Neural crest cell (in vitro differentiated cells): ENCODE results near the gene C14orf119. TPM values are rescaled to one million over a fixed set of nuclear protein-coding genes. Genes with fewer than 3 reads are reported as not detected.

ENCODE experiments used
- DNase-seq: peaks from one replicate; pipeline ENCODE4 v3.0.0; 2021; ENCODE audit warnings: low read depth, mixed read lengths, low spot score
- H3K27ac Mint-ChIP-seq: one replicate; pipeline ENCODE4 v1.8.0; 2021; ENCODE audit warnings: mild to moderate bottlenecking, mixed read lengths; ENCODE audit not compliant: unreplicated experiment
- H3K27me3 Mint-ChIP-seq: 2 replicates; pipeline ENCODE4 v1.8.0; 2021; ENCODE audit warnings: low read depth, mild to moderate bottlenecking, mixed read lengths
- H3K36me3 Mint-ChIP-seq: 2 replicates; pipeline ENCODE4 v1.8.0; 2021; ENCODE audit warnings: low read depth, mild to moderate bottlenecking, mixed read lengths
- H3K4me1 Mint-ChIP-seq: 2 replicates; pipeline ENCODE4 v1.8.0; 2021; ENCODE audit warnings: mixed read lengths
- H3K4me3 Mint-ChIP-seq: one replicate; pipeline ENCODE4 v1.8.0; 2021; ENCODE audit warnings: mild to moderate bottlenecking, mixed read lengths
- H3K9me3 Mint-ChIP-seq: 2 replicates; pipeline ENCODE4 v1.8.0; 2021; ENCODE audit warnings: mixed read lengths
- total RNA-seq: library from RNA; stranded (reverse); gene quantifications from 2 replicates; pipeline ENCODE4 v1.2.1, GENCODE V29; 2021
- TF ChIP-seq, protein P1 (sequence below): fragments of 200-600 bp; sonication (generic); conservative IDR thresholded peaks from 2 replicates; pipeline ENCODE4 v1.5.0; 2021; ENCODE audit warnings: antibody characterized with exemption, mild to moderate bottlenecking

Gene C14orf119
- total RNA-seq, 1 donor from 2014 or later = 48.6 TPM

DNA sequence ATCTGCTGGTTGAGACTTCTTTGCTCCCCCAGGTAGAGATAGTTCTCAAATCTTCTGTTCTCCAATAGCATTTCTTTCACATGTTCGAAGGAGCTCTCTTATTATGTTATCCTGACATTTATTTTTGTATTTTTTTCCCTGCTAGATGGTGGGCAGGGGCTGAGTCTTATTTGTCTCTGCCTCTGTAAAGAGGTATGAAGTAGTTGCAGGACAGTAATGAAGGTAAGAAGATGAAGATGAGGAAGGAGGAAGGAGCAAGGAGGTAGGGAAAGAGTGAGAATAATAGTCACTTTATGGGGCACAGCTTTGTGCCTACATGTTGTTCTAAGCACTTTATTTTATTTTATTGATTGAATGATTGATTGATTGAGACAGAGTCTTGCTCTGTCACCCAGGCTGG lies 14.5 kb downstream of the C14orf119 start:
- H3K4me3 Mint-ChIP-seq = no peak overlapping the region
- no peak overlapping the region for H3K27ac Mint-ChIP-seq
- DNase-seq = no peak
- peaks cover 1% of the 10 kb centered on the region for H3K27me3 Mint-ChIP-seq
- H3K4me1 Mint-ChIP-seq = peaks cover 12% of the 10 kb centered on the region
- H3K9me3 Mint-ChIP-seq = no peaks in the 10 kb centered on the region
- TF ChIP-seq, protein P1, sequence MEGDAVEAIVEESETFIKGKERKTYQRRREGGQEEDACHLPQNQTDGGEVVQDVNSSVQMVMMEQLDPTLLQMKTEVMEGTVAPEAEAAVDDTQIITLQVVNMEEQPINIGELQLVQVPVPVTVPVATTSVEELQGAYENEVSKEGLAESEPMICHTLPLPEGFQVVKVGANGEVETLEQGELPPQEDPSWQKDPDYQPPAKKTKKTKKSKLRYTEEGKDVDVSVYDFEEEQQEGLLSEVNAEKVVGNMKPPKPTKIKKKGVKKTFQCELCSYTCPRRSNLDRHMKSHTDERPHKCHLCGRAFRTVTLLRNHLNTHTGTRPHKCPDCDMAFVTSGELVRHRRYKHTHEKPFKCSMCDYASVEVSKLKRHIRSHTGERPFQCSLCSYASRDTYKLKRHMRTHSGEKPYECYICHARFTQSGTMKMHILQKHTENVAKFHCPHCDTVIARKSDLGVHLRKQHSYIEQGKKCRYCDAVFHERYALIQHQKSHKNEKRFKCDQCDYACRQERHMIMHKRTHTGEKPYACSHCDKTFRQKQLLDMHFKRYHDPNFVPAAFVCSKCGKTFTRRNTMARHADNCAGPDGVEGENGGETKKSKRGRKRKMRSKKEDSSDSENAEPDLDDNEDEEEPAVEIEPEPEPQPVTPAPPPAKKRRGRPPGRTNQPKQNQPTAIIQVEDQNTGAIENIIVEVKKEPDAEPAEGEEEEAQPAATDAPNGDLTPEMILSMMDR = no peak
- H3K36me3 Mint-ChIP-seq = no peaks in the 10 kb centered on the region

DNA sequence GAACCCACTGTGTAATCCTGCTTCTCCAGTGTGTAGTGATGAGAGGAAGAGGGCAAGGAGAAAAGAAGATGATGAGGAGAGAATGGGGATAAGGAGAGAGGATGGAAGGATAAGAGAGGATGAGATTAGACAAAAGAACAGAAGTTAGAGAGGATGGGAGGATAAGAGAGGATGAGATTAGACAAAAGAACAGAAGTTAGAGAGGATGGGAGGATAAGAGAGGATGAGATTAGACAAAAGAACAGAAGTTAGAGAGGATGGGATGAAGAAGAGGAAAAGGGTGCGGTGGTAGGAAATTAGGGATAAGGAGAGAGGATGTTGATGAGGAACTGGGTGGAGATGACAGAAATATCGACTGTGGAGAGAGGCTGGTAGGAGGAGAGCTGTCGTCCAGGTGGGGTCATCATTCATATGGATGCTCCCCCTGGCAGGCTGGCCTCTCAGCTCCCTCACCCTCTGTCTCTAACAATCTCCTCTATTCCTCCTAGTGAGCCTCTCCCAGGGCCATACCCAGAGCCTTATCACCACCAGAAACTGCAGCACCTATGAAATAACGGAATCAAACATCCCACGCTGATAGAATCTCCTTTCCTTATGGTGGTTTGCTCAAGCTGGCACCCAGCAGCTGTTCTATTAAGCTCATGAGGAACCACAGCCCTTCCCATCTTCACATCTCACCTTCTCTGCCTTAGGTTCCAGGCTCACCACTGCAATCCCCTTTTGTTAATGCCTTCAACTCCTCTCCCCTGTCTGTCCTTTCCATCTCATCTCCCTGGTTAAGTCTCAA lies 15.5 kb downstream of the C14orf119 start:
- Mint-ChIP-seq H3K27me3 (no peaks in the 10 kb centered on the region), H3K27ac (no peak overlapping the region), H3K36me3 (no peaks in the 10 kb centered on the region), H3K4me1 (peaks cover 9% of the 10 kb centered on the region), H3K4me3 (no peak overlapping the region), H3K9me3 (no peaks in the 10 kb centered on the region)
- TF ChIP-seq, protein P1 = no peak
- DNase-seq = no peak

DNA sequence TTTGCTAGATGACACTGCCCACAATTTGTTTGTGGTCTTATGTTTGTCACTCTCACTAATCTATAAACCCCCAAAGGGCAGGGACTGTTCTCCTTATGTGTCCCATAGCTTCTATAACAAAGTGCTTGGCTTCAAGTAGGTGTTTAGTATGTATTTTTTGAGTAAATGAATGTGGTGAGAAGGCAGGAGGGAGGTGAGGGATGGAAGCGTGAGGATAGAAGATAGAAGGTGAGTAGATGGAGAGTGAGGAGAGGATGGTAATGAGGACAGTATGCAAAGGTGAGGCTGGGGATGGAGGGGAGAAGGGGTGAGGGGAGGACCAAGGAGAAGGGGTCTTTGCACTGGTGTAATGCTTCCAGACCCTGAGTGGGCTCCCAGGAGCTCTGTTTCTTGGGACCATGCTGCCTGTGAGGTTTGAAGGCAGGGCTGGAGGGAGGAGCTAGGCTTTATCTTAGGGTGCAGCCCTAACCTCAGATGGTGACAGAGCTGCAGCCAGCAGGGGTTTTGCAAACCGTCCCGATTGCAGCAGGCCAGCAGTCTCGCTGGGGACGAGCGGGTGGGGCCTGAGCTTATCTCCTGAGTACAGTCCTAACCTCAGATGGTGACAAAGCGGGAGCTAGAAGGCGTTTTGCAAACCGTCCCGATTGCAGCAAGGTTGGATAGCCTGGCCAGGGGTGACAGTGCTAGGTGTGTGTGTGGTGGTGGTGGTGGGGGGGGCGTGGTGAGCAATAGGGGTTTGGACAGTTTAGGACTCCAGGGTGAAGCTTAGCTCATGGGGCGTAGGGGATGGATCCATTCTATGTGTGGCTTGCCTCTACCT lies 17.3 kb downstream of the C14orf119 start:
- Mint-ChIP-seq H3K27ac (no peak overlapping the region), H3K4me1 (peaks cover 9% of the 10 kb centered on the region), H3K36me3 (no peaks in the 10 kb centered on the region), H3K27me3 (peaks cover 3% of the 10 kb centered on the region), H3K9me3 (no peaks in the 10 kb centered on the region), H3K4me3 (no peak overlapping the region)
- TF ChIP-seq, protein P1 = no peak
- DNase-seq = no peak

DNA sequence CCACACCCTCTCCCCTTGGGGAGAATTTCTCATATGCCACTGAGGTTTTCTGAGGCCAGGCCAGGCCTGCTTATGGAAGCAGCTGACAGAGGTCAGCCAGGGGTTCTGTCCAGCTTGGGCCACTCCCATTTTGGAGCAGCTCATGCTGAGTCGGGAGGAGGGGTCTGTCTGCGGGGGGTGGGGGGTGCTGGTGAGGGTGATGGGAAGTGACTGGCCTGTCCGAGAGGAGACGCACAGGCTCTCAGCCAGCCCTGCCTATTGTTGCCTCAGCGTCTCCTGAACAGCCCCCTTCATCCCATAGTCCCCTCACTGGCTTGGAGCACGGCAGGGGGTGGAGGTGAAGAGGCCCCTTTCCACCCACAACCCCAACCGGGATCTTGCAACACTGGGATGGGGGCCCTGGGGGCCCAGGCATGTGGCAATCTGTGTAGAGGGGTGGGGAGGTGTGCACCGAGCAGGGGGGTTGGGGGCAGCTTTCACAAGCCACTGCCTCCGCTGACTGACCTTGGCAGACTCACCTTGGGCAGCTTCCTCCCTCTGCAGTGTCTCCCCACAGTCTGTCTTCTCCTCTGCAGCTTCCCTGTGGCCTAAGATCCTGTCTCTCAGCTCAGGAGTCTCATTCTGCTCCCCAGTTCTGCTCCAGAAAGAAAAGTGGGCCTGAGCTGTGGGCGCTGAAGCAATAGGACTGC lies 18.3 kb downstream of the C14orf119 start:
- Mint-ChIP-seq H3K36me3 (no peaks in the 10 kb centered on the region), H3K9me3 (no peaks in the 10 kb centered on the region), H3K4me1 (peaks cover 9% of the 10 kb centered on the region), H3K27me3 (peaks cover 3% of the 10 kb centered on the region), H3K4me3 (no peak overlapping the region), H3K27ac (no peak overlapping the region)
- TF ChIP-seq, protein P1 = no peak
- DNase-seq = no peak

DNA sequence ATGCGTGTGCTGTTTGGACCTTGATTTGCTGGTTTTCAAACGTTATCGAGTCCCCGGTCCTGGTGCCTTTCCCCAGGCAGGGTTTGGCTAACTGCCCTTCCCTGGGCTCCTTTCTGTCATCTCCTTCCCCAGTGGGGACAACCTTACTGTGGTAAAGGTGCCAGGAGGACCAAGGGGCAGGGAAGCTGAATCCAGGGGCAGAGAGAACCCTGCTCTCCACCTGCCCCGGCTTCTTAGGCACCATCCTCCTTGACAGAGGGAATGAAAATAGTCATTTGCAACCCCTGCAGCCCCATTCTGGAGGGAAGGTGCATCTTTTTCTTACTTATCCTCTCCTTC lies 18.8 kb downstream of the C14orf119 start:
- H3K27me3 Mint-ChIP-seq = peaks cover 3% of the 10 kb centered on the region
- peaks cover 10% of the 10 kb centered on the region for H3K4me1 Mint-ChIP-seq
- no peaks in the 10 kb centered on the region for H3K9me3 Mint-ChIP-seq
- no peaks in the 10 kb centered on the region for H3K36me3 Mint-ChIP-seq
- no peak overlapping the region for H3K27ac Mint-ChIP-seq
- H3K4me3 Mint-ChIP-seq = no peak overlapping the region
- TF ChIP-seq, protein P1 = no peak
- no peak for DNase-seq
